ENCODE data around the gene ACTG2. TPM values are rescaled to one million over a fixed set of nuclear protein-coding genes. Genes with fewer than 3 reads are reported as not detected.
"Not testable (repeated sequence)": the region's sequence is repeated elsewhere in the genome, so short reads cannot be mapped to it uniquely, and the experiment has no call there.

The ACTG2 gene
- total RNA-seq, result under 1 TPM in 1 of 2 donors, not detected in 1; 0.27 TPM

DNA sequence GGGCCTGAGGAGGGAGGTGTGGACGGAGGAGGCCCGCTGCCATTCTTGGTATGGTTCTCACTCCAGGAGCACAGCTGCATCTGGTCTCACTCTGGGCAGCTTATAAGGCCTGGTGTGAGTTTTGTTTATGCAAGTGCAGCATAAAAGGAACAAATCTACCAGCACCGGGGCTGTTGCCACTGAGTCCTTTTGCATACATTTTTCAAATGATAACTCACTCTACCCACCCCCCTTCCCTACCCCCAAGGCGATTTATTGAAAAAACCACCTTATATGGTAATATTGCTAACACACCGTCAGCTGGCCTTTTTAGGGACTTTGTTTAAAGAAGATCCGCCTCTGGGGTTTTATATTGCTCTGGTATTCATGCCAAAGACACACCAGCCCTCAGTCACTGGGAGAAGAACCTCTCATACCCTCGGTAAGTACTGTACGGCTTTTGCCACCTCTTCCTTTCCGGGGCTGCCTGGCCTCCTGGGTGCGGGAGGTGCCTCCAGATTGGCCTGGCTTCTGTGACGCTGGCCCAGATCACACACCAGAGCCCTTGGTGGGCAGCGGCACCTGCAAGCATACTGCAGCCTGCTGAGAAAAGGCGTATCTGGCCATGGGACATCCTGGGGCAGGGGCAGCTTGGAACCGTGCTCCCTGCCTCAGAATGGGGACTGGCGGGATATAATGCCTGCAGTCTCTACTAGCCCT lies at the start of gene ACTG2:
Gene ACTG2, plus strand, starts transcription at position 378 of the 699 bp plus-strand sequence. CDS start 8,304 bp downstream, outside the sequence.
- Mint-ChIP-seq H3K36me3 (no peaks in the 10 kb centered on the region), H3K9me3 (no peaks in the 10 kb centered on the region), H3K27ac (no peak within 1 kb of the TSS)
- no peak for ATAC-seq
- DNase-seq (ENCODE audit: low spot score in 2 of 2), result no peak

DNA sequence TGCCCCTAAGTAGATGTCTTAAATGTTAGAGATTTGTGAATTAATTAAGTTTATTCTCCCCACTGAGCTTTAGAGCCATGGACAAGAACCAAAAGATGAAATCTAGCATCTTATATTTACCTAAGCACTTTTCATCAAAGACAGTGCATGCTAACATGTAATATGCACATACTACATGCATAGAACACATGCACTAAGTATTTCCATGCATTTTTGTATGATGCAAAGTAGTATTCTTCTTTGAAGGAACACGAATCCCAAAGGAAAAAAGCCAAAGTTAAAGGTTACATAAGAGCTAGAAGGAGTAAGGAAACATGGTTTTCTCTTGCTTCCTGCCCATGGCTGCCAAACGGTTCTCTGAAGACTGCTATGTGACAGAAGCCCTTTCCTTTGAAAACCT lies 48.7 kb upstream of the ACTG2 start:
- H3K9me3 Mint-ChIP-seq, result no peaks in the 10 kb centered on the region
- ATAC-seq (no peak), DNase-seq (ENCODE audit: low spot score in 2 of 2) (no peak)
- peaks cover 13 to 39% of the 10 kb centered on the region in 2 donors for H3K36me3 Mint-ChIP-seq
- peak overlapping the region in 1 of 2 donors; percentile 10 for H3K27ac Mint-ChIP-seq

DNA sequence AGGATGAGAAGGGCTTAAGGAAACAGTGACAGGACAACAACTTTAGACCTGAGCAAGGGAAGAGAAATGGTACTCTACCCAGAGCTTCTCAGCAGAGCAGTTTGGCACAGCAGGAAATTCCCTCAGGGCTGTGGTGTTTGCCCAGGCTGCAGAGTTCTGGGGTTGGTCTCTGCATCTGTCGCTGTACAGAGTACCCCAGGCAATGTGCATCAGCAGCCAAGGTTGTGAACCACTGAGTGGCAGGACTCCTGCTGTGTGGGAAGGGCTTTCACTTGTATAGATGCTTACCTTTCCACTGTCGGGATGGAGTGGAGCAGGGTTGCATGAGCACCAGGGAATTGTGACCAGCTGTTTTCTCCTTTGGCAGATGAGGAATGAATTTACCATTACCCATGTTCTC lies 42.8 kb upstream of the ACTG2 start:
- H3K9me3 Mint-ChIP-seq, result no peaks in the 10 kb centered on the region

DNA sequence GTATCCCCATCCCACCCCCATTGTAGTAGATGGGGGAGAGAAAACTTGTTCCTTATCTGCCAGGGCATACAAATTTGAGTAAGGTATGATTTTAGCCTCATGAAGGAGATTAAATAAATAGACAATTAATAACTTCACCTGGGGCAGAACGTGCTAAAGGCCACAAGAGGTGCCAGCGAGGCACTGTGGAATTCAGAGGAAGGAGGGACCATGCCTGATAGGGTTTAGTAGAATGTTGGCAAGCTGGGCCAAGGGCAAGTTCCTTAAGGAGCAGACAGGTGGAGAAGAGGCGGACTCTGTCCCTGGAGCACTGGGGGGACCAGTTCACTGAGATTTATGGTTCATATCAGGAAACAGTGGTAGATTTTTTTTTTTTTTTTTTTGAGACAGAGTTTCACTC lies 41.5 kb upstream of the ACTG2 start:
- DNase-seq (ENCODE audit: low spot score in 2 of 2), result no peak
- peaks cover 16 to 39% of the 10 kb centered on the region in 2 donors for H3K36me3 Mint-ChIP-seq
- peak overlapping the region in 1 of 2 donors; percentile 37 for H3K27ac Mint-ChIP-seq
- peak in 1 of 2 donors; percentile 20 for ATAC-seq
- H3K9me3 Mint-ChIP-seq, result no peaks in the 10 kb centered on the region

More for the DNA sequence above, 42.8 kb upstream of the ACTG2 start:
- H3K27ac Mint-ChIP-seq, result no peak overlapping the region
- peaks cover 27% of the 10 kb centered on the region in 2 donors for H3K36me3 Mint-ChIP-seq
- no peak for DNase-seq (ENCODE audit: low spot score in 2 of 2)
- ATAC-seq, result no peak

DNA sequence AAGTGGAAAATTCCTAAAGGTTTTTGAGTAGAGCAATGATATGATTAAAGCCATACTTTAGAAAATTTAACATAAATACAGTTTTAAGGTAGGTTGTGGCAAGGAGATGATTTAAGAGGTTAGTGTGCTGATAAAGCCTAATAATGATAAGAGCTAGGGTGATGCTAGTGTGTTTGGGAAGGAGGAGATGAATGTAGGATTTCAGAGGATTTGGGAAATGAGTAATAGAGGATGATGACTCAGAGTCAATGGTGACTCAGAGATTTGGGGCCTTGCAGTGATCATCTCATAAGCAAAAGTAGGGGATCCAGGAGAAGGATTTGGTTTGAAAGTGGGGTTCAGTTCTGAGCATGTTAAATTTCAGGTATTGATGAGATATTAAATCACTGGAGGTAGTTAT lies 40.8 kb upstream of the ACTG2 start:
- H3K36me3 Mint-ChIP-seq, result peaks cover 12 to 42% of the 10 kb centered on the region in 2 donors
- DNase-seq (ENCODE audit: low spot score in 2 of 2) (no peak), ATAC-seq (peak; percentile 72 to 94)
- no peaks in the 10 kb centered on the region for H3K9me3 Mint-ChIP-seq
- H3K27ac Mint-ChIP-seq, result no peak overlapping the region

DNA sequence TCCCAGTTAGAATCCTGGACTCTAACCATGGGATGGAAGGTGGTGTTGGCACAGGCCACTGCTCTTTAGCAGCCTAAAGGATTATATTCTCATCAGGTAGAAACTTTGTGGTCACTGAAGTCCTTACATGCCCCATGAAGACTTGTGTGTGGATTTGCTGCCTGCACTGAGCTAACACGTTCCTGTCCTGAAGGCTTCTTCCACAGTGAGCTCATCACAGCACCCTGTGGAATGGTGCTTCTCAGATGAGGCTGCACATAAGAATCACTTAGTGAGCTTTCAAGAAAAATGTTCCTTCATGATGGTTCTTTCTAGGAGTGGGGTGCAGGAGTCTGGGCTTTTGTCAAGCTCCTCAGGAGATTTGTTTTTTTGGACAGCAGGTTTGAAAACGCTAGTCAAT lies 37.3 kb upstream of the ACTG2 start:
- peak overlapping the region in 1 of 2 donors; percentile 75 for H3K27ac Mint-ChIP-seq
- no peak for ATAC-seq
- no peak for DNase-seq (ENCODE audit: low spot score in 2 of 2)
- peaks cover 20 to 44% of the 10 kb centered on the region in 2 donors for H3K36me3 Mint-ChIP-seq
- no peaks in the 10 kb centered on the region for H3K9me3 Mint-ChIP-seq

DNA sequence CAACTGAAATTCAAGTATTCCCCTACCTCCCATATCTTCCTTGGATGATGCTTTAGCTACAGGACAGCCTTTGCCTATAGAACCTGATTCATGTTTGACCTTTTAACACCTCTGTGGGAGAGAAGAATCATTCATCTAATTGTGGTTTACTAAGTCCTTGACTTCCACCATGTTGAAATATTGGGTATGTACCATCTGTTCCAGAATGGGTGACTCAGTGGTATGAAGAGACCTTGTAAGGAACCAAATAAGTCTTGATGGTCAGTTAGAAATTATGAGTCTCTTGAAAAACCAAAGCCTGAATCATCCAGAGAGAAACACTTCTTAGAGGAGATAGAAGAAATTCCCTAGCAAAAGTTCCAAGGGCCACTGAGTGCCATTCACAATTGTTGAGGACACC lies 36.6 kb upstream of the ACTG2 start:
- H3K27ac Mint-ChIP-seq, result peak overlapping the region in 1 of 2 donors; percentile 75
- peak in 1 of 2 donors; percentile 74 for ATAC-seq
- H3K36me3 Mint-ChIP-seq, result peaks cover 25 to 44% of the 10 kb centered on the region in 2 donors
- no peaks in the 10 kb centered on the region for H3K9me3 Mint-ChIP-seq
- no peak for DNase-seq (ENCODE audit: low spot score in 2 of 2)

DNA sequence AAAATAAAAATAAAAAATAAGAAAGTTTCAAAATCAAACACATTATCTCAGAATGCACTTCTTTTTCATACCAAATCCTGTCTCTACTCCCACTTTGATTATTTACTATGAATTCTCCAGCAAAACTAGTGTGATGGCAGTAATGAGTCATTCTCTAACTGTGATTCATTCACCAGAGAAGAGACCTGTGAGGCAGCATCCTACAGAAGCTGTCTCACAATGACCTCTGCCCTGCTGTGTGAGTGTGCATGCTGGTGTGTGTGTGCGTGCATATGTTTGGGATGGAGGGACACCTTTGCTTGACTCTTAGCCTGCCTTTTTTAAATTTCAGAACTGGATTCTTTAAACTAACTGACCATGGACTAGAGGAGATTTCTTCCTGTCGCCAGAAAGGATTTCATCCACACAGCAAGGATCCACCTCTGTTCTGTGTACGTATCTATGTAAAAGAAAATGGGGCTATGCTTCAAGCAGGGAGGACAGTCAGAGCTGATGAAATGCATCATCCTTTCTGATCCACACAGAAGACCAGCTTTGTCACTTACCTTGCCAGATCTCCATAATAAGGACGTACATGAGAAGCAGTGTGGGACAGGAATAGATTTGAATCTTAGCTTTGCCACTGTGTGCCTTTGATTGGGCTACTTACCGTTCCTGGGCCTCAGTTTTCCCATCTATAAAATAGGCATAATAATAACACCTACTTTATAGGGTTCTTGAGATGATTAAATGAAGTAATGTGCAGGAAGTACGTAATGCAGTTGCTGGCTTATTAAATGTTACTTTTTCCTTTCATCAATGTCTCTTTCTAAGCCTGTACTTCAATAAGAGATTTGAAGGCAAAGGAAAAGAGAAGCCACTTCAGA lies 32.9 kb upstream of the ACTG2 start:
- ATAC-seq (peak; percentile 94 to 100), DNase-seq (ENCODE audit: low spot score in 2 of 2) (peak in 1 of 2 donors; percentile 45)
- H3K9me3 Mint-ChIP-seq, result no peaks in the 10 kb centered on the region
- peak overlapping the region; percentile 23 to 35 for H3K27ac Mint-ChIP-seq
- H3K36me3 Mint-ChIP-seq, result peaks cover 50 to 54% of the 10 kb centered on the region in 2 donors

DNA sequence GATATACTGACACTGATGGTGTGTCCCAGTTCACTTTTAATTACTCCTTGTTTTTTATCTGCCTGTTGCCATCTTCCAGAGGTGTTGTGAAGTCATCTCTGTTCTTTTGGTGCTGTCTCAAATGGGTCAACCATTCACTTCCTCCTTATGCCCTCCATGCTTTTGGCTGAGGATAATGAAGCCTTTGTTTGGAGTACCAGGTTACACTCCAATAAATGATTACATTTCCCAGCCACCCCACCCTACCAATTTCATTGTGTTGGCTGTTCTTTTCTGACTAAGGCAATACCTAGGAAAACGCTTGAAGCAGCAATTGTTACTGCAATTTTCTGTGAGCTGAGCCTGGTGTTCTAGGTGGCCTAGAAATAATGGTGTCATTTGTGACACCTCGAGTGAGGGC lies 29.8 kb upstream of the ACTG2 start:
- ATAC-seq (no peak), DNase-seq (ENCODE audit: low spot score in 2 of 2) (no peak)
- Mint-ChIP-seq H3K27ac (no peak overlapping the region), H3K9me3 (no peaks in the 10 kb centered on the region), H3K36me3 (peaks cover 22 to 65% of the 10 kb centered on the region in 2 donors)

DNA sequence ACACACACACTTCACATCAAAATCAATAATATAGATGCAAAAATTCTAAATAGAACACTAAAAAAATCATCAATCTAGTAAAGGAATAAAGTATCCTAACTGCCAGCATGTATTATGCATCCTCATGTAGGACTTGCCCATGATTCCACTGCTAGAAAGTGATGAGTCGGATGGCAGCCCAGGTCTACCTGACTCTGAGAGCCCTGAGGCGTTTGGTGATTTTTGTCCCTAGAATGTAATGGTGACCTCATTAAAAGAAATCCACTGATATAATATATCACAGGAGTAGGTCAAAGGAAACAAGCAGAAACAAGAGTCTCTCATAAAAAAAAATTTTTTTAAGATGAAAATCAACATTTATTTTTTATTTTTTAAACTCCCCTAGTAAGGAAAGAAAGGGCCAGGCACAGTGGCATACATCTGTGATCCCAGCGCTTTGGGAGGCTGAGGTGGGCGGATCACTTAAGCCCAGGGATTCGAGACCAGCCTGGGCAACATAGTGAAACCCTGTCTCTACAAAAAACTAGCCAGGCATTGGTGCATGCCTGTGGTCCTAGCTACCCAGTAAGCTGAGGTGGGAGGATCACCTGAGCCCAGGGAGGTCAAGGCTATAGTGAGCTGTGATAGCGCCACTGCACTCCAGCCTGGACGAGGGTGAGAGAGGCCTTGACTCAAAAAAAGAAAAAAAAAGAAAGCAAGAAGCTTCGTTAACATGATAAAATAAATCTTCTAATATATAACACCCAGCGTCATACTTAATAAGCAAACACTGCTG lies 24.4 kb upstream of the ACTG2 start:
- Mint-ChIP-seq H3K27ac (no peak overlapping the region), H3K9me3 (no peaks in the 10 kb centered on the region), H3K36me3 (peaks cover 10 to 34% of the 10 kb centered on the region in 2 donors)
- ATAC-seq (no peak), DNase-seq (ENCODE audit: low spot score in 2 of 2) (no peak)

DNA sequence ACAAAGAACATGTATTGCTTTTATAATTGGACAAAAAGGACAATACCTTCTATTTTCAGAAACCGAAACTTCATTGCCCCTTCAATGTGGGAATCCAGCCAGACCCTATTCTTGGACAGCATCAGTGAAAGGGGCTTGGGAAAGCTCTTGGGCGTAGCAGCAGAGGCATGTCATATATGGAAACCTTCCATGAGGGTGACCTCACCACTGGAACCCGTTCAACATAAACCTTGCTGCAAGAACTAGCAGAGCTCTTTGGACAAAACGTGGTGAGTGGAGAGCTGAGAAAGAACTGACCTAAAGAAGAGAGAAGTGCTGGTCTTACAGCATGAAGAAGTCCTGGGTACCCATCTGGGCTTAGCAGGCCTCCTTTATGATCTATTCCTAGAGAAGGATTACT lies 22.7 kb upstream of the ACTG2 start:
- Mint-ChIP-seq H3K27ac (no peak overlapping the region), H3K9me3 (no peaks in the 10 kb centered on the region)
- no peak for ATAC-seq

DNA sequence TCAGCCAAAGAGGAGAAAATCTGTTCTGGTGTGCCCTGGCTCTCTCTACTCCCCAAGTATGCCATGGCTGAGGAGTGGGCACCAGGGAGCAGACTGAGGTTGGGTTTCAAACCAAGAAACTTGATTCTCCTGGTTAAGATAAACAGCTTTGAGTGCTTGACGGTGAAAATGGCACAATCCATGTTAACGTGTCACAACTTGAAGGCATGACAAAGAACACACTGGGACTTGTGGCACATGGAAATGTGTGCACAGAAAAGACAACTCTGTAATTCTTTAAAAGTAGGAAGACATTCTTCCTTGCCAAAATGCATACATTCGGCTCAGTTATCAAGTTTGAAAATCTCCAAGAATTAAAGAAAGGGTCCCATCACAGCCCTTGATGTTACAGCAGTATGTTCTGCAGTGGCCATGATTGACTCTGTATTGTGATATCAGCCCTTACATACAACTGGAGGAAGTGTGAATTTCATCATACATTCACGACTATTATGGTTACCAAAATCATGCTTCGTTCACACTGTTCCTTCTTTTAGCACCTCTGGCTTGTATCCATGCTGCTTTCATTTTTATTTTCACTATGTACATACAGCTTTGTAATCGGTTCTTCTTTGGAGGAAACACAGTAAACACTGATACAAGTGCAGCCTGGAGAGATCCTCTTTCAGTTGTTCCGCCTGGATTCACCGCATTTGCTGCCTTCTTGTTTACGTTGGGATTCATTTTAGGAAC lies 15.6 kb upstream of the ACTG2 start:
- no peak for DNase-seq (ENCODE audit: low spot score in 2 of 2)
- Mint-ChIP-seq H3K27ac (no peak overlapping the region), H3K36me3 (peaks cover 0 to 6% of the 10 kb centered on the region in 2 donors), H3K9me3 (no peaks in the 10 kb centered on the region)
- ATAC-seq, result peak in 1 of 2 donors; percentile 41

More for the DNA sequence above, 22.7 kb upstream of the ACTG2 start:
- H3K36me3 Mint-ChIP-seq, result peaks cover 0 to 18% of the 10 kb centered on the region in 2 donors
- DNase-seq (ENCODE audit: low spot score in 2 of 2), result no peak

DNA sequence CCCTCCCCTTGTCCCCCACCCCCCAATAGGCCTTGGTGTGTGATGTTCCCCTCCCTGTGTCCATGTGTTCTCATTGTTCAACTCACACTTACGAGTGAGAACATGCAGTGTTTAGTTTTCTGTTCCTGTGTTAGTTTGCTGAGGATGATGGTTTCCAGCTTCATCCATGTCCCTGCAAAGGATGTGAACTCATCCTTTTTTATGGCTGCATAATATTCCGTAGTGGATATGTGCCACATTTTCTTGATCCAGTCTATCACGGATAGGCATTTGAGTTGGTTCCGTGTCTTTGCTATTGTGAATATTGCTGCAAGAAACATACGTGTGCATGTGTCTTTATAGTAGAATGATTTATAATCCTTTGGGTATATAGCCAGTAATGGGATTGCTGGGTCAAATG lies 14.8 kb upstream of the ACTG2 start:
- not testable (repeated sequence) for H3K36me3 Mint-ChIP-seq; H3K9me3 Mint-ChIP-seq; ATAC-seq; H3K27ac Mint-ChIP-seq; DNase-seq (ENCODE audit: low spot score in 2 of 2)

DNA sequence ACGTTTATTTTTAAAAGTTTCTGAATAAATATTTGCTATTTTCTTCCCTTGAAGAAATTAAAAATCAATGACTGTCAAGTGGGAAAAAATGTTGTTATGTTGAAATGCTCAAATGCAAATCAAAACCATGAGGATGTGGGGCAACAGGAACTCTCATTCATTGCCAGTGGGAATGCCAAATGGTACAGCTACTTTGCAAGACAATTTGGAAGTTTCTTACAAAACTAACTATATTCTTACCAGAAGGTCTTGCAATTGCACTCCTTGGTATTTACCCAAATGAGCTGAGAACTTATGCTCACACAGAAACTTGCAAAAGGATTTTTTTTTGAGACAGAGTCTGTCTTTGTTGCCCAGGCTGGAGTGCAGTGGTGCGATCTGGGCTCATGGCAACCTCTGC lies 7.4 kb upstream of the ACTG2 start:
- Mint-ChIP-seq H3K36me3 (peaks cover 0 to 5% of the 10 kb centered on the region in 2 donors), H3K9me3 (peaks cover 2 to 3% of the 10 kb centered on the region in 2 donors), H3K27ac (no peak overlapping the region)
- DNase-seq (ENCODE audit: low spot score in 2 of 2), result no peak
- ATAC-seq, result no peak

DNA sequence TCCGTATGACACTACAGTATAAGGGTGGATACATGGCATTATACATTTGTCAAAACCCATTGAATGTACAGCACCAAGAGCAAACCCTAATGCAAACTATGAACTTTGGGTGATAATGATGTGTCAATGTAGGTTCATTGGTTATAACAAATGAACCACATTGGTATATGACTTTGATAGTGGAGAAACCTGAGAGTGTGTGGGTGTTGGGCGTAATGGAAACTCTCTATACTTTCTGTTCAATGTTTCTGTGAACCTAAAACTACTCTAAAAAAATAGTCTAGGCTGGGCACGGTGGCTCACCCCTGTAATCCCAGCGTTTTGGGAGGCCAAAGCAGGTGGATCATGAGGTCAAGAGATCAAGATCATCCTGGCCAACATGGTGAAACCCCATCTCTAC lies 6.5 kb upstream of the ACTG2 start:
- DNase-seq (ENCODE audit: low spot score in 2 of 2) (peak in 1 of 2 donors; percentile 27), ATAC-seq (peak; percentile 94 to 95)
- Mint-ChIP-seq H3K27ac (peak overlapping the region in 1 of 2 donors; percentile 87), H3K36me3 (peaks cover 0 to 5% of the 10 kb centered on the region in 2 donors), H3K9me3 (peaks cover 2 to 3% of the 10 kb centered on the region in 2 donors)
